Panc1 (cell line): Measurements from ENCODE around the gene WDR5B. TPM values are rescaled to one million over a fixed set of nuclear protein-coding genes. Genes with fewer than 3 reads are reported as not detected.

Experiments used
- ATAC-seq: fragments of 200-7000 bp; cut with Tn5 transposase; 2 replicates; pipeline ENCODE4 v1.9.1; 2020; ENCODE audit warnings: mild to moderate bottlenecking, moderate library complexity
- BruUV-seq: library from RNA; stranded (reverse); fragments of 400-500 nt; replicated peaks from 2 replicates; lab custom pipeline; 2021; lab: Mats Ljungman, UMichigan
- CTCF ChIA-PET: fragments of 300-600 bp; sonication (Branson Sonifier 250); formaldehyde crosslinking; loops from one replicate; lab custom pipeline; 2022; ENCODE audit warnings: antibody characterized with exemption; lab: Charles Lee
- POLR2A ChIA-PET: fragments of 300-600 bp; sonication (Branson Sonifier 250); formaldehyde crosslinking; loops from one replicate; lab custom pipeline; 2022; ENCODE audit warnings: antibody characterized with exemption; lab: Charles Lee
- DNase-seq: peaks from one replicate; pipeline ENCODE4 v3.0.0-alpha.2; 2010; ENCODE audit warnings: low read depth, low spot score
- H3K27ac ChIP-seq: 2 replicates; pipeline ENCODE4 v1.5.1; 2011; ENCODE audit warnings: mild to moderate bottlenecking, low read length, inconsistent platforms
- H3K27me3 ChIP-seq: fragments of 200-500 bp; sonication (Bioruptor generic); 2 replicates; pipeline ENCODE4 v1.6.0; 2014; ENCODE audit warnings: low read length, inconsistent platforms; ENCODE audit not compliant: control insufficient read depth, insufficient read depth
- H3K36me3 ChIP-seq: fragments of 200-500 bp; sonication (Bioruptor generic); 2 replicates; pipeline ENCODE4 v1.5.1; 2014; ENCODE audit warnings: inconsistent platforms, mild to moderate bottlenecking, low read length, moderate library complexity; ENCODE audit not compliant: control insufficient read depth, insufficient read depth
- H3K4me1 ChIP-seq: 2 replicates; pipeline ENCODE4 v1.5.1; 2011; ENCODE audit warnings: inconsistent platforms, mild to moderate bottlenecking, low read length, moderate library complexity; ENCODE audit not compliant: control insufficient read depth, insufficient read depth
- H3K4me3 ChIP-seq, 2 experiments: 2 replicates each; pipeline ENCODE4 v1.5.1; 2011 to 2012; ENCODE audit warnings: low read depth in 2 of 2, low read length in 2 of 2, mild to moderate bottlenecking in 2 of 2, inconsistent platforms in 1 of 2, moderate library complexity in 1 of 2
- H3K9me3 ChIP-seq: fragments of 200-500 bp; sonication (Bioruptor generic); 2 replicates; pipeline ENCODE4 v1.5.1; 2014; ENCODE audit warnings: low read depth, mild to moderate bottlenecking, inconsistent platforms, low read length, moderate library complexity; ENCODE audit not compliant: control insufficient read depth, insufficient read depth
- POLR2AphosphoS5 ChIP-seq: IDR thresholded peaks from 2 replicates; pipeline ENCODE4 v1.6.1; 2012; ENCODE audit warnings: mild to moderate bottlenecking, low read depth, low read length, moderate library complexity
- SIN3A ChIP-seq: IDR thresholded peaks from 2 replicates; pipeline ENCODE4 v1.6.1; 2012; ENCODE audit warnings: low read depth, mild to moderate bottlenecking, low read length, moderate library complexity, borderline replicate concordance; ENCODE audit not compliant: insufficient read depth
- TCF7L2 ChIP-seq: IDR thresholded peaks from 2 replicates; pipeline ENCODE4 v1.6.1; 2011; ENCODE audit warnings: mild to moderate bottlenecking, low read depth, low read length, inconsistent platforms
- in situ Hi-C: cut with HindIII; loops from 2 replicates; pipeline ENCODE4 v1.10.0; 2016; ENCODE audit warnings: low sequenced_read_pairs, low pct_unique_long_range_greater_than_20kb
- intact Hi-C: fragments of 100-400 bp; cut with micrococcal nuclease; formaldehyde crosslinking; loops from one replicate; pipeline ENCODE4 v1.10.0; 2022; ENCODE audit not compliant: unreplicated experiment
- total RNA-seq: library from RNA; stranded (reverse); gene quantifications from one replicate; pipeline ENCODE4 v1.2.1, GENCODE V29; 2021; ENCODE audit not compliant: unreplicated experiment
- TF ChIP-seq, protein P1 (sequence below): fragments of 450-650 bp; IDR thresholded peaks from 2 replicates; pipeline ENCODE4 v1.5.1; 2017; ENCODE audit warnings: mild to moderate bottlenecking
- TF ChIP-seq, protein P2 (sequence below), 2 experiments: IDR thresholded peaks; 2 replicates each; pipeline ENCODE4 v1.6.1; 2011 to 2012; ENCODE audit warnings: low read depth in 2 of 2, control low read depth in 1 of 2, low read length in 1 of 2, mild to moderate bottlenecking in 1 of 2, moderate library complexity in 1 of 2; ENCODE audit not compliant: insufficient read depth in 1 of 2

Gene WDR5B
- total RNA-seq, 1 experiment from 2014 or later, result 5.5 TPM

DNA sequence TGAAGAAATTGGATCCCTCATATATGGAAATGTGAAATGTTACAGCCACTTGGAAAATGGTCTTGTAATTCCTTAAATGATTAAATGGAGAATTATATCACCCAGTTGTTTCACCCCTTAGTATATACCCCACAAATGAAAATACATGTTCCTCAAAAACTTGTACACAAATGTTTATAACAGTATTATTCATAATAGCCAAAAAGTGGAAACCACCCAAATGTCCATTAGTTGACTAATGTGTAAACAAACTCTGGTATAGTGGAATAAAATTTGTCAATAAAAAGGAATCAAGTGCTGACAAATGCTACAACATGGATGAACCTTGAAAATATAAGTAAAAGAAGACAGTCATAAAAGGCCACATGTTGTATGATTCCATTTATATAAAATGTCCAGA, 19.4 kb downstream of the WDR5B start:
- Histone ChIP-seq H3K27ac (no peak overlapping the region), H3K27me3 (no peaks in the 10 kb centered on the region), H3K36me3 (no peaks in the 10 kb centered on the region), H3K4me1 (no peaks in the 10 kb centered on the region; the same call in 1 of the 2 replicates), H3K9me3 (no peaks in the 10 kb centered on the region), H3K4me3 (no peak overlapping the region)
- ChIA-PET POLR2A (no interaction called here), CTCF (no interaction called here)
- no peak for DNase-seq
- in situ Hi-C loops, result no loop called here
- TF ChIP-seq, protein P1, sequence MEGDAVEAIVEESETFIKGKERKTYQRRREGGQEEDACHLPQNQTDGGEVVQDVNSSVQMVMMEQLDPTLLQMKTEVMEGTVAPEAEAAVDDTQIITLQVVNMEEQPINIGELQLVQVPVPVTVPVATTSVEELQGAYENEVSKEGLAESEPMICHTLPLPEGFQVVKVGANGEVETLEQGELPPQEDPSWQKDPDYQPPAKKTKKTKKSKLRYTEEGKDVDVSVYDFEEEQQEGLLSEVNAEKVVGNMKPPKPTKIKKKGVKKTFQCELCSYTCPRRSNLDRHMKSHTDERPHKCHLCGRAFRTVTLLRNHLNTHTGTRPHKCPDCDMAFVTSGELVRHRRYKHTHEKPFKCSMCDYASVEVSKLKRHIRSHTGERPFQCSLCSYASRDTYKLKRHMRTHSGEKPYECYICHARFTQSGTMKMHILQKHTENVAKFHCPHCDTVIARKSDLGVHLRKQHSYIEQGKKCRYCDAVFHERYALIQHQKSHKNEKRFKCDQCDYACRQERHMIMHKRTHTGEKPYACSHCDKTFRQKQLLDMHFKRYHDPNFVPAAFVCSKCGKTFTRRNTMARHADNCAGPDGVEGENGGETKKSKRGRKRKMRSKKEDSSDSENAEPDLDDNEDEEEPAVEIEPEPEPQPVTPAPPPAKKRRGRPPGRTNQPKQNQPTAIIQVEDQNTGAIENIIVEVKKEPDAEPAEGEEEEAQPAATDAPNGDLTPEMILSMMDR, result no peak
- no peak for TF ChIP-seq TCF7L2
- TF ChIP-seq SIN3A, result no peak
- TF ChIP-seq, protein P2, sequence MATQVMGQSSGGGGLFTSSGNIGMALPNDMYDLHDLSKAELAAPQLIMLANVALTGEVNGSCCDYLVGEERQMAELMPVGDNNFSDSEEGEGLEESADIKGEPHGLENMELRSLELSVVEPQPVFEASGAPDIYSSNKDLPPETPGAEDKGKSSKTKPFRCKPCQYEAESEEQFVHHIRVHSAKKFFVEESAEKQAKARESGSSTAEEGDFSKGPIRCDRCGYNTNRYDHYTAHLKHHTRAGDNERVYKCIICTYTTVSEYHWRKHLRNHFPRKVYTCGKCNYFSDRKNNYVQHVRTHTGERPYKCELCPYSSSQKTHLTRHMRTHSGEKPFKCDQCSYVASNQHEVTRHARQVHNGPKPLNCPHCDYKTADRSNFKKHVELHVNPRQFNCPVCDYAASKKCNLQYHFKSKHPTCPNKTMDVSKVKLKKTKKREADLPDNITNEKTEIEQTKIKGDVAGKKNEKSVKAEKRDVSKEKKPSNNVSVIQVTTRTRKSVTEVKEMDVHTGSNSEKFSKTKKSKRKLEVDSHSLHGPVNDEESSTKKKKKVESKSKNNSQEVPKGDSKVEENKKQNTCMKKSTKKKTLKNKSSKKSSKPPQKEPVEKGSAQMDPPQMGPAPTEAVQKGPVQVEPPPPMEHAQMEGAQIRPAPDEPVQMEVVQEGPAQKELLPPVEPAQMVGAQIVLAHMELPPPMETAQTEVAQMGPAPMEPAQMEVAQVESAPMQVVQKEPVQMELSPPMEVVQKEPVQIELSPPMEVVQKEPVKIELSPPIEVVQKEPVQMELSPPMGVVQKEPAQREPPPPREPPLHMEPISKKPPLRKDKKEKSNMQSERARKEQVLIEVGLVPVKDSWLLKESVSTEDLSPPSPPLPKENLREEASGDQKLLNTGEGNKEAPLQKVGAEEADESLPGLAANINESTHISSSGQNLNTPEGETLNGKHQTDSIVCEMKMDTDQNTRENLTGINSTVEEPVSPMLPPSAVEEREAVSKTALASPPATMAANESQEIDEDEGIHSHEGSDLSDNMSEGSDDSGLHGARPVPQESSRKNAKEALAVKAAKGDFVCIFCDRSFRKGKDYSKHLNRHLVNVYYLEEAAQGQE (IDR thresholded peaks at IDR 0.05; ENCODE audit: insufficient read depth in 1 of 2, low read depth in 2 of 2, low read length in 1 of 2), result no peak
- TF ChIP-seq POLR2AphosphoS5, result no peak
- no peak for ATAC-seq
- intact Hi-C loops, result no loop called here
- BruUV-seq, result no TSS peak

DNA sequence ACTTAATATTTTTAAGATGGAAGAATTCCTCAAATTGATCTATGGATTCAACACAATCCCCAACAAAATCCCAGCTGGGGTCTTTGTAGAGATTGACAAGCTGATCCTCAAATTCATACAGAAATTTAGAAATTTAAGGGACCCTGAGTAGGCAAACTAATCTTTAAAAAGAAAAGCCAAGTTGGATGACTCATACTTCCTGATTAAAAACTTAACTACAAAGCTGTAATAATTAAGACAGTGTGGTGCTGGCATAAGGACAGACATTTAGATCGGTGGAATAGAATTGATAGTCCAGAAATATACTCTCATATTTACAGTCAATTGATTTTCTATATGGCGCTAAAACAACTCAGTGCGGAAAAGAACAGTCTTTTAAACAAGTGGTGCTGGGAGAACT, 20.3 kb downstream of the WDR5B start:
- ChIA-PET CTCF (no interaction called here), POLR2A (no interaction called here)
- Histone ChIP-seq H3K4me1 (no peaks in the 10 kb centered on the region; the same call in 1 of the 2 replicates), H3K9me3 (no peaks in the 10 kb centered on the region), H3K4me3 (no peak overlapping the region), H3K36me3 (no peaks in the 10 kb centered on the region), H3K27me3 (no peaks in the 10 kb centered on the region), H3K27ac (no peak overlapping the region)
- BruUV-seq, result no TSS peak
- intact Hi-C loops, result no loop called here
- in situ Hi-C loops, result no loop called here
- no peak for ATAC-seq
- DNase-seq, result no peak
- TF ChIP-seq, protein P2 (IDR thresholded peaks at IDR 0.05; ENCODE audit: insufficient read depth in 1 of 2, low read depth in 2 of 2, low read length in 1 of 2), result no peak
- TF ChIP-seq SIN3A, result no peak
- no peak for TF ChIP-seq POLR2AphosphoS5
- TF ChIP-seq, protein P1, result no peak
- no peak for TF ChIP-seq TCF7L2
